ENCODE data around the gene INHBE. TPM values are rescaled to one million over a fixed set of nuclear protein-coding genes. Genes with fewer than 3 reads are reported as not detected.
"Not testable (repeated sequence)": the region's sequence is repeated elsewhere in the genome, so short reads cannot be mapped to it uniquely, and the experiment has no call there.

INHBE gene
- total RNA-seq, 4 donors from 2014 or later: not detected

DNA sequence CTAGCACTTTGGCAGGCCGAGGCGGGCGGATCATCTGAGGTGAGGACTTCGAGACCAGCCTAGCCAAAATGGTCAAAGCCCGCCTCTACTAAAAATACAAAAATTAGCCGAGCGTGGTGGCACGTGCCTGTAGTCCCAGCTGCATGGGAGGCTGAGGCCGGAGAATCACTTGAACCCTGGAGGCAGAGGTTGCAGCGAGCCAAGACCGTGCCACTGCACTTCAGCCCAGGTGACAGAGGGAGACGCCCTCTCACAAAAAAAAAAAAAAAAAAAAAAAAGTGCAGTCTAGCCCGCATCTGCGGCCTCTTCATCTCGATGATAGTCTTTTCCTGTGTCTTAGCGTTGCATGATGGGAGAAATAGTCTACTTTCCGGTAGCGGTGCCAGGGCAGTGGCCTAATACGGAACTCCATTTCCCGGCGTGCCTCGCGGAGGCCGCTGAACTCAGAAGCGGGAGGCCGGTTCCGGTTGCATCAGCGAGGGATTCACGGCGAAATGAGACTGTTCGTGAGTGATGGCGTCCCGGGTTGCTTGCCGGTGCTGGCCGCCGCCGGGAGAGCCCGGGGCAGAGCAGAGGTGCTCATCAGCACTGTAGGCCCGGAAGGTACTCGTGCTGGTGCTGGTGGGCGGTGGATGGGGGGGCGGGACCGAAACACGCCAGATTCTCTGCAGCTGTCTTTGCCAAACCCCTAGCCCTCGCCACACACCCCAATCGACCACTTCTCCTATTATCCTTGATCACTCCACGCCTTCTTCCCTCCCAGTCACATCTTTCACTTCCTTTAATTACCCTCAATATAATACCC is 32.7 kb downstream of the INHBE start, which contains the start of gene MARS1:
MARS1 (plus strand) TSS at position 472 of the 805 bp plus-strand sequence; CDS start at position 495, 23 bp downstream.
- peak; percentile 86 to 96 for DNase-seq (ENCODE audit: low spot score in 2 of 2)
- peaks cover 6 to 32% (median 7%) of the 10 kb centered on the region in 3 donors for H3K36me3 ChIP-seq
- H3K4me1 ChIP-seq: peaks cover 0 to 19% (median 12%) of the 10 kb centered on the region in 4 donors
- peak within 1 kb of the TSS; percentile 48 to 78 (median 69) for H3K27ac ChIP-seq
- peak within 1 kb of the TSS; percentile 66 to 90 (median 80) for H3K4me3 ChIP-seq
- no peaks in the 10 kb centered on the region for H3K27me3 ChIP-seq
- H3K9me3 ChIP-seq: no peaks in the 10 kb centered on the region
- TF ChIP-seq EP300 (IDR thresholded peaks at IDR 0.05): peak; percentile 75 to 89
- peak; percentile 12 to 51 for TF ChIP-seq POLR2A (IDR thresholded peaks at IDR 0.05)
- TF ChIP-seq, protein P1, sequence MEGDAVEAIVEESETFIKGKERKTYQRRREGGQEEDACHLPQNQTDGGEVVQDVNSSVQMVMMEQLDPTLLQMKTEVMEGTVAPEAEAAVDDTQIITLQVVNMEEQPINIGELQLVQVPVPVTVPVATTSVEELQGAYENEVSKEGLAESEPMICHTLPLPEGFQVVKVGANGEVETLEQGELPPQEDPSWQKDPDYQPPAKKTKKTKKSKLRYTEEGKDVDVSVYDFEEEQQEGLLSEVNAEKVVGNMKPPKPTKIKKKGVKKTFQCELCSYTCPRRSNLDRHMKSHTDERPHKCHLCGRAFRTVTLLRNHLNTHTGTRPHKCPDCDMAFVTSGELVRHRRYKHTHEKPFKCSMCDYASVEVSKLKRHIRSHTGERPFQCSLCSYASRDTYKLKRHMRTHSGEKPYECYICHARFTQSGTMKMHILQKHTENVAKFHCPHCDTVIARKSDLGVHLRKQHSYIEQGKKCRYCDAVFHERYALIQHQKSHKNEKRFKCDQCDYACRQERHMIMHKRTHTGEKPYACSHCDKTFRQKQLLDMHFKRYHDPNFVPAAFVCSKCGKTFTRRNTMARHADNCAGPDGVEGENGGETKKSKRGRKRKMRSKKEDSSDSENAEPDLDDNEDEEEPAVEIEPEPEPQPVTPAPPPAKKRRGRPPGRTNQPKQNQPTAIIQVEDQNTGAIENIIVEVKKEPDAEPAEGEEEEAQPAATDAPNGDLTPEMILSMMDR (IDR thresholded peaks at IDR 0.05): peak in 2 of 5 experiments; percentile 33 to 46
- 7% methylated on average over 47 of the region's 47 CpGs for WGBS, 2 donors

DNA sequence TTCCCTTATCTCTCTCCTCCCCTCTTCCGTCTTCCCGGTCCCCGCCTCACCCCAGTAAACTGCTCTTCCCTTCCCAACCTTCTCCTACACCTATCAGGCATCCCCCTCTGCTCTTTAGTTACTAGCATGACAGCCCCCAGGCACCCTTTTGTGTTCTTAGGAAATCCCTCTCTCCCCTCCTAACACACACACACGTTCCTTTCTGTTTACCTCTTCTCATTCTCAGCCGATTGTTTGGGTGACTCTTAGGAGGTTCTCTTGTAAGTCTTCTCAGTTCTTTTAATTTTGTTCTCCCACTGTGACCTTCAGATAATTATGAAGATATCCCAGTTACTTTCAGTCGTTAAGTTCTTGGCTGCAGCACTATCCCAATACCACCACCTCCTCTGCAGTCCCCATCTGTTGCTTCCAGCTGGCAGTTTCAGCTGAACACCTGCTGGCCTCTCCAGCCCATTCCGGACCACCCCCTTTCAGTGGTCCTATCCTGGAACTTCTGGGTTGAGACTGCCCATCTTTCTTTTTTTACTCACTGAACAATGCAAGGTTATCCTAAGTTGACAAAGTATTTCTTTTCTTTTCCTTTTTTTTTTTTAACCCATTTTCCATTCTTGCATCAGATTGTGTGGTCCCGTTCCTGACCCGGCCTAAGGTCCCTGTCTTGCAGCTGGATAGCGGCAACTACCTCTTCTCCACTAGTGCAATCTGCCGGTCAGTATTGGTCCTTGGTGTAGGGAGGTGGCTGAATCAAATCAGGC is 33.5 kb downstream of the INHBE start:
- Histone ChIP-seq H3K36me3 (peaks cover 6 to 34% (median 7%) of the 10 kb centered on the region in 3 donors), H3K27me3 (no peaks in the 10 kb centered on the region), H3K4me3 (peak overlapping the region; percentile 66 to 90 (median 80)), H3K4me1 (peaks cover 0 to 19% (median 12%) of the 10 kb centered on the region in 4 donors), H3K27ac (peak overlapping the region; percentile 48 to 78 (median 69)), H3K9me3 (no peaks in the 10 kb centered on the region)
- WGBS, 2 donors: 30 to 31% methylated on average over 11 of the region's 11 CpGs
- DNase-seq (ENCODE audit: low spot score in 2 of 2): no peak
- TF ChIP-seq POLR2A (IDR thresholded peaks at IDR 0.05): no peak

DNA sequence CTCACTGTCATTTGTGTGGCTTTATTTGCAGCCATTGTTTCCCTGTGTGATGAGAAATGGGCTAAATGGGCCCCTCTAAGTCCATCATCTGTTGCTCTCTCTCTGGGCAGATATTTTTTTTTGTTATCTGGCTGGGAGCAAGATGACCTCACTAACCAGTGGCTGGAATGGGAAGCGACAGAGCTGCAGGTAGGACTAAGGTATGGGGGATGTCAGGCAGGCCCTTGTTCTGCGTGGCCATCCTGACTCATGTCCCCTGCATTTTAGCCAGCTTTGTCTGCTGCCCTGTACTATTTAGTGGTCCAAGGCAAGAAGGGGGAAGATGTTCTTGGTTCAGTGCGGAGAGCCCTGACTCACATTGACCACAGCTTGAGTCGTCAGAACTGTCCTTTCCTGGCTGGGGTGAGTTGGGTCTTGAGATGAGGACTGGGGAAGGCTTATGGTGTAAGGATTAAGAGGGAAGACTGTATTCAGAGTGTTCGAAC is 34.1 kb downstream of the INHBE start:
- 91 to 95% methylated on average over 5 of the region's 5 CpGs for WGBS, 2 donors

DNA sequence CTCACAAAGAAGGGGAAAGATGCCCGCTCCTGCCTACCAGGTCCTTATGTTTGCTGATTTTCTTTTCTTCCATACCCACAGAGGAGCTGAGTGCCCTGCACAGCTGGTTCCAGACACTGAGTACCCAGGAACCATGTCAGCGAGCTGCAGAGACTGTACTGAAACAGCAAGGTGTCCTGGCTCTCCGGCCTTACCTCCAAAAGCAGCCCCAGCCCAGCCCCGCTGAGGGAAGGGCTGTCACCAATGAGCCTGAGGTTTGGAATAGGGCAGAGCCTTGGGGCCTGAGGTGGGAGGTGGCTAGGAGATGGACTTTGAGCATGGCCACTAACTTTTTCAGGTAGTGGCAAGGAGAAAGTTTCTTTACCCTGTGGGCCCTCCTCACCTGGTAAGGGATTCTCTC is 35.0 kb downstream of the INHBE start:
- peaks cover 0 to 19% (median 12%) of the 10 kb centered on the region in 4 donors for H3K4me1 ChIP-seq
- WGBS, 2 donors: 95 to 96% methylated on average over 4 of the region's 4 CpGs
- H3K4me3 ChIP-seq: no peak overlapping the region
- no peak for DNase-seq (ENCODE audit: low spot score in 2 of 2)
- no peaks in the 10 kb centered on the region for H3K9me3 ChIP-seq
- H3K27me3 ChIP-seq: no peaks in the 10 kb centered on the region
- peaks cover 6 to 42% (median 7%) of the 10 kb centered on the region in 3 donors for H3K36me3 ChIP-seq
- TF ChIP-seq, protein P1 (IDR thresholded peaks at IDR 0.05): no peak
- TF ChIP-seq EP300 (IDR thresholded peaks at IDR 0.05): no peak
- no peak overlapping the region for H3K27ac ChIP-seq

More for the DNA sequence above, 34.1 kb downstream of the INHBE start:
- Histone ChIP-seq H3K27me3 (no peaks in the 10 kb centered on the region), H3K9me3 (no peaks in the 10 kb centered on the region), H3K27ac (no peak overlapping the region), H3K4me1 (peaks cover 0 to 19% (median 12%) of the 10 kb centered on the region in 4 donors), H3K4me3 (peak overlapping the region in 1 of 4 donors; percentile 79), H3K36me3 (peaks cover 6 to 37% (median 7%) of the 10 kb centered on the region in 3 donors)
- no peak for DNase-seq (ENCODE audit: low spot score in 2 of 2)
- TF ChIP-seq, protein P1 (IDR thresholded peaks at IDR 0.05): no peak
- TF ChIP-seq EP300 (IDR thresholded peaks at IDR 0.05) (no peak), POLR2A (IDR thresholded peaks at IDR 0.05) (no peak)

DNA sequence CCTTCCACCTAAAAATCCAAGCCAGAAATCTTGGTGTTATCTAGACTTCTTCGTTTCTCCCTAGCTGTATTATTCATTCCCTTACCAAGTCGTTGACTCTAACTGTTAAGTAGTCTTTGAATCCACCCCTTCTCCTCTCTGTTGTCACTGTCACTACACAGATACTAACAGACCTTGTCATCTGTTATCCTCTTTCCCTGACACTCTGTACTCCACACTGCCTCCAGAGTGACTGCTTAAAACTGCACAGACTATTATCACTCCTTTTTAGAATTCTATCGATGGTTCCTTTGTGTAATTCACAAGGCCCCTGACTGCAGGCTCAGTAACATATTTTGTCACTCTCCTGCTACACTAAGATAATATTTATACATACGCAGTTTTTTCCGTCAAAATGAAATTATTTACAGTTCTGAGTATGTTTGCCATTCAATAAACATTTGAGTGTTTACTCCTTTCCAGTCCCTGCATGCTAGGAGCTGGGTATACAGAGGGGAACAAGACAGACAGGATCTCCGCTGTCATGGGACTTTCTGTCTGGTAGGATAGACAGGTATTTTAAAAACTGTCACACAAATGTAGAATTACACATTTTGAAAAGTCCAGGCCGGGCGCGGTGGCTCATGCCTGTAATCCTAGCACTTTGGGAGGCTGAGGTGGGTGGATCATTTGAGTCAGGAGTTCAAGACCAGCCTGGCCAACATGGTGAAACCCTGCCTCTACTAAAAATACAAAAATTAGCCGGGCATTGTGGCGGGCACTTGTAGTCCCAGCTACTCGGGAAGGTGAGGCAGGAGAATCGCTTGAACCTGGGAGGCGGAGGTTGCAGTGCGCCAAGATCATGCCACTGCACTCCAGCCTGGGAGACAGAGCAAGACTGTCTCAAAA is 36.5 kb downstream of the INHBE start:
- H3K27ac ChIP-seq: no peak overlapping the region
- 93% methylated on average over 15 of the region's 15 CpGs for WGBS, 2 donors
- TF ChIP-seq, protein P1 (IDR thresholded peaks at IDR 0.05): no peak
- TF ChIP-seq EP300 (IDR thresholded peaks at IDR 0.05): no peak
- no peak for TF ChIP-seq POLR2A (IDR thresholded peaks at IDR 0.05)
- DNase-seq (ENCODE audit: low spot score in 2 of 2): no peak
- H3K9me3 ChIP-seq: no peaks in the 10 kb centered on the region
- peaks cover 6 to 57% (median 7%) of the 10 kb centered on the region in 3 donors for H3K36me3 ChIP-seq
- no peak overlapping the region for H3K4me3 ChIP-seq
- H3K4me1 ChIP-seq: peaks cover 0 to 19% (median 12%) of the 10 kb centered on the region in 4 donors
- H3K27me3 ChIP-seq: no peaks in the 10 kb centered on the region

DNA sequence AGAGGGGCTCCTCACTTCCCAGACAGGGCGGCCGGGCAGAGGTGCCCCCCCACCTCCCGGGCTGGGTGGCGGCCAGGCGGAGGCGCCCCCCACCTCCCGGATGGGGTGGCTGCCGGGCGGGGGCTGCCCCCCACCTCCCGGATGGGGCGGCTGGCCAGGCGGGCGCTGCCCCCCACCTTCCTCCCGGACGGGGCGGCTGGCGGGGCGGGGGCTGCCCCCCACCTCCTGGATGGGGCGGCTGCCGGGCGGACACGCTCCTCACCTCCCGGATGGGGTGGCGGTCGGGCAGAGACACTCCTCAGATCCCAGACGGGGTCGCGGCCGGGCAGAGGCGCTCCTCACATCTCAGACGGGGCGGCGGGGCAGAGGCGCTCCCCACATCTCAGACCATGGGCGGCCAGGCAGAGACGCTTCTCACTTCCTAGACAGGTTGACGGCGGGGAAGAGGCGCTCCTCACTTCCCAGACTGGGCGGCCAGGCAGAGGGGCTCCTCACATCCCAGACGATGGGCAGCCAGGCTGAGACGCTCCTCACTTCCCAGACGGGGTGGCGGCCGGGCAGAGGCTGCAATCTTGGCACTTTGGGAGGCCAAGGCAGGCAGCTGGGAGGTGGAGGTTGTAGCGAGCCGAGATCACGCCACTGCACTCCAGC is 40.1 kb downstream of the INHBE start:
- DNase-seq (ENCODE audit: low spot score in 2 of 2); H3K4me1 ChIP-seq; H3K9me3 ChIP-seq; H3K27ac ChIP-seq; H3K27me3 ChIP-seq; H3K4me3 ChIP-seq: not testable (repeated sequence)
- peaks cover 3 to 86% (median 5%) of the 10 kb centered on the region in 3 donors for H3K36me3 ChIP-seq
- 95 to 99% methylated on average over 15 to 22 of the region's 48 CpGs for WGBS, 2 donors
